Stimulated activated CD4-positive, alpha-beta T cell treated with anti-CD3 and anti-CD28 coated beads, Interleukin-12 subunit alpha, Interleukin-12 subunit beta, amount 100 ng/mL, for 4 hours (primary cell): ENCODE data around the gene ACTL9.
"Not testable (repeated sequence)": the region's sequence is repeated elsewhere in the genome, so short reads cannot be mapped to it uniquely, and the experiment has no call there.

Experiments used
- DNase-seq: peaks from one replicate; pipeline ENCODE4 v3.0.0-alpha.2; 2020

Gene ACTL9

GRCh38 chr19:8698433-8699063, at the start of gene ACTL9:
TSS of gene ACTL9 (minus strand) at chr19:8698795. CDS start at chr19:8698701, 94 bp downstream.
- DNase-seq = no peak

- not testable (repeated sequence) for DNase-seq
Observed at GRCh38 chr19:8739291-8740065, 40.9 kb upstream of the ACTL9 start.

- DNase-seq = no peak
Observed at GRCh38 chr19:8738377-8738776, 39.8 kb upstream of the ACTL9 start.

GRCh38 chr19:8731428-8732169, 33.0 kb upstream of the ACTL9 start:
- no peak for DNase-seq

GRCh38 chr19:8724276-8724675, 25.7 kb upstream of the ACTL9 start:
- DNase-seq = no peak

- no peak for DNase-seq
Observed at GRCh38 chr19:8722032-8722431, 23.4 kb upstream of the ACTL9 start.

- DNase-seq = no peak
Observed at GRCh38 chr19:8721334-8721733, 22.7 kb upstream of the ACTL9 start, which contains the start of gene OR2Z1. TSS of gene OR2Z1 (plus strand) at chr19:8721634. CDS start at chr19:8731029, 9,395 bp downstream.

- not testable (repeated sequence) for DNase-seq
Observed at GRCh38 chr19:8710337-8710736, 11.7 kb upstream of the ACTL9 start.

- no peak for DNase-seq
Observed at GRCh38 chr19:8705742-8706141, 7.1 kb upstream of the ACTL9 start.

- not testable (repeated sequence) for DNase-seq
Observed at GRCh38 chr19:8705304-8705703, 6.7 kb upstream of the ACTL9 start.

GRCh38 chr19:8703223-8703622, 4.6 kb upstream of the ACTL9 start:
- DNase-seq = no peak

GRCh38 chr19:8702350-8702749, 3.8 kb upstream of the ACTL9 start:
- peak; percentile 11 for DNase-seq

GRCh38 chr19:8700956-8701355, 2.4 kb upstream of the ACTL9 start:
- DNase-seq = no peak

- DNase-seq = no peak
Observed at GRCh38 chr19:8699908-8700307, 1.3 kb upstream of the ACTL9 start.

- peak; percentile 19 for DNase-seq
Observed at GRCh38 chr19:8697671-8698432, 743 bp downstream of the ACTL9 start.

- DNase-seq = no peak
Observed at GRCh38 chr19:8696993-8697392, 1.6 kb downstream of the ACTL9 start.

- no peak for DNase-seq
Observed at GRCh38 chr19:8695911-8696310, 2.7 kb downstream of the ACTL9 start.

GRCh38 chr19:8695501-8695900, 3.1 kb downstream of the ACTL9 start:
- DNase-seq = no peak

- DNase-seq = no peak
Observed at GRCh38 chr19:8690753-8691539, 7.6 kb downstream of the ACTL9 start.

- no peak for DNase-seq
Observed at GRCh38 chr19:8688930-8689329, 9.7 kb downstream of the ACTL9 start.

GRCh38 chr19:8686549-8686948, 12.0 kb downstream of the ACTL9 start:
- DNase-seq = no peak
